Measurements from ENCODE around the gene TLR6.
A peak's percentile ranks its signal among the peaks of the same experiment; 100 is the strongest.

Gene TLR6

GRCh38 chr4:38856524-38857337 is at the start of gene TLR6:
Gene TLR6 (minus strand): TSS chr4:38856817. CDS start chr4:38829473, 27,344 bp downstream.
- DNase-seq = peak; percentile 44

GRCh38 chr4:38905652-38906385 is 49.2 kb upstream of the TLR6 start:
- DNase-seq = no peak

- no peak for DNase-seq
Observed at GRCh38 chr4:38904682-38905081, 48.1 kb upstream of the TLR6 start.

- no peak for DNase-seq
Observed at GRCh38 chr4:38904090-38904666, 47.6 kb upstream of the TLR6 start.

GRCh38 chr4:38902695-38903094 is 46.1 kb upstream of the TLR6 start:
- no peak for DNase-seq

GRCh38 chr4:38902221-38902620 is 45.6 kb upstream of the TLR6 start:
- DNase-seq = no peak

- no peak for DNase-seq
Observed at GRCh38 chr4:38898245-38898644, 41.6 kb upstream of the TLR6 start.

- no peak for DNase-seq
Observed at GRCh38 chr4:38896940-38897339, 40.3 kb upstream of the TLR6 start.

- DNase-seq = no peak
Observed at GRCh38 chr4:38894322-38894982, 37.8 kb upstream of the TLR6 start.

- no peak for DNase-seq
Observed at GRCh38 chr4:38891051-38891983, 34.7 kb upstream of the TLR6 start.

- peak; percentile 92 for DNase-seq
Observed at GRCh38 chr4:38889143-38889542, 32.5 kb upstream of the TLR6 start.

GRCh38 chr4:38884254-38884653 is 27.6 kb upstream of the TLR6 start:
- DNase-seq = no peak

- DNase-seq = no peak
Observed at GRCh38 chr4:38876636-38877035, 20.0 kb upstream of the TLR6 start.

GRCh38 chr4:38873290-38873944 is 16.8 kb upstream of the TLR6 start:
- DNase-seq = no peak

GRCh38 chr4:38872620-38873019 is 16.0 kb upstream of the TLR6 start:
- DNase-seq = peak; percentile 34

- DNase-seq = no peak
Observed at GRCh38 chr4:38871593-38871992, 15.0 kb upstream of the TLR6 start.

- DNase-seq = peak; percentile 51
Observed at GRCh38 chr4:38870098-38870808, 13.6 kb upstream of the TLR6 start.

GRCh38 chr4:38869511-38869910 is 12.9 kb upstream of the TLR6 start:
- DNase-seq = no peak

GRCh38 chr4:38868059-38868960 is 11.7 kb upstream of the TLR6 start:
- peak; percentile 23 for DNase-seq

All from fibroblast of upper back skin (primary cell).